ENCODE results near the gene KASH5.
"Not testable (repeated sequence)": the region's sequence is repeated elsewhere in the genome, so short reads cannot be mapped to it uniquely, and the experiment has no call there.

KASH5 gene

GRCh38 chr19:49366110-49366509 lies 21.9 kb upstream of the KASH5 start:
- no peak overlapping the region for H3K27ac ChIP-seq
- H3K4me3 ChIP-seq: no peak overlapping the region
- TF ChIP-seq Cebpa-rat (IDR thresholded peaks at IDR 0.05): no peak
- no peaks in the 10 kb centered on the region; a peak in 1 of 20 replicates for H3K4me1 ChIP-seq
- peaks cover 34 to 51% (median 44%) of the 10 kb centered on the region in 11 experiments for H3K27me3 ChIP-seq
- no peak overlapping the region for H3K9ac ChIP-seq
- H3K9me3 ChIP-seq (replicated peaks in 1 of 11): peaks cover 38 to 49% (median 44%) of the 10 kb centered on the region in 11 experiments
- no peaks in the 10 kb centered on the region; a peak in 1 of 22 replicates for H4K20me1 ChIP-seq
- no peak overlapping the region for H3K4me2 ChIP-seq
- H3K36me3 ChIP-seq: peaks cover 0 to 9% (median 0%) of the 10 kb centered on the region in 11 experiments; a peak in 2 of 22 replicates

- no peak overlapping the region for H3K4me2 ChIP-seq
- TF ChIP-seq Cebpa-rat (IDR thresholded peaks at IDR 0.05): no peak
- no peak overlapping the region for H3K27ac ChIP-seq
- no peaks in the 10 kb centered on the region; a peak in 1 of 22 replicates for H4K20me1 ChIP-seq
- H3K9me3 ChIP-seq (replicated peaks in 1 of 11): peaks cover 30 to 45% (median 35%) of the 10 kb centered on the region in 11 experiments
- no peak overlapping the region for H3K9ac ChIP-seq
- peak overlapping the region in 1 of 10 experiments; percentile 21; a peak in 1 of 20 replicates for H3K4me3 ChIP-seq
- peaks cover 0 to 7% (median 6%) of the 10 kb centered on the region in 10 experiments; a peak in 12 of 20 replicates for H3K4me1 ChIP-seq
- H3K27me3 ChIP-seq: peaks cover 6 to 23% (median 17%) of the 10 kb centered on the region in 11 experiments
- peaks cover 0 to 9% (median 0%) of the 10 kb centered on the region in 11 experiments; a peak in 2 of 22 replicates for H3K36me3 ChIP-seq
These were observed 19.2 kb upstream of the KASH5 start for GRCh38 chr19:49368711-49369358.

- Histone ChIP-seq H4K20me1 (no peaks in the 10 kb centered on the region), H3K4me1 (peaks cover 0 to 20% (median 12%) of the 10 kb centered on the region in 10 experiments; a peak in 13 of 20 replicates), H3K9me3 (replicated peaks in 1 of 11) (peaks cover 30 to 43% (median 34%) of the 10 kb centered on the region in 11 experiments), H3K27ac (no peak overlapping the region), H3K36me3 (peaks cover 0 to 9% (median 0%) of the 10 kb centered on the region in 11 experiments; a peak in 2 of 22 replicates), H3K27me3 (peaks cover 0 to 4% (median 0%) of the 10 kb centered on the region in 11 experiments; a peak in 1 of 22 replicates), H3K4me2 (no peak overlapping the region), H3K4me3 (no peak overlapping the region), H3K9ac (no peak overlapping the region)
- TF ChIP-seq Cebpa-rat (IDR thresholded peaks at IDR 0.05): peak in 1 of 11 experiments; percentile 69; a peak in 2 of 22 replicates
These were observed 16.9 kb upstream of the KASH5 start for GRCh38 chr19:49371184-49371583.

- H3K4me3 ChIP-seq, H3K9ac ChIP-seq, H3K36me3 ChIP-seq, H3K27ac ChIP-seq, H4K20me1 ChIP-seq, H3K27me3 ChIP-seq: not testable (repeated sequence)
- peaks cover 26 to 36% (median 30%) of the 10 kb centered on the region in 11 experiments for H3K9me3 ChIP-seq (replicated peaks in 1 of 11)
- peaks cover 0 to 20% (median 12%) of the 10 kb centered on the region in 10 experiments; a peak in 13 of 20 replicates for H3K4me1 ChIP-seq
- H3K4me2 ChIP-seq: peak overlapping the region in 8 of 11 experiments; percentile 8 to 68 (median 43); a peak in 12 of 22 replicates
These were observed 14.9 kb upstream of the KASH5 start for GRCh38 chr19:49373174-49373573.

GRCh38 chr19:49374665-49375434 lies 13.2 kb upstream of the KASH5 start:
- H3K4me2 ChIP-seq: peak overlapping the region in 8 of 11 experiments; percentile 6 to 68 (median 41); a peak in 10 of 22 replicates
- H3K36me3 ChIP-seq: peaks cover 0 to 3% (median 0%) of the 10 kb centered on the region in 11 experiments; a peak in 2 of 22 replicates
- H4K20me1 ChIP-seq: no peaks in the 10 kb centered on the region
- H3K27me3 ChIP-seq: 0 out of 22 replicates have a peak, but pooled peaks cover 0 to 4% (median 0%) of the 10 kb centered on the region in 11 experiments
- no peak overlapping the region for H3K27ac ChIP-seq
- peaks cover 9 to 20% (median 13%) of the 10 kb centered on the region in 11 experiments for H3K9me3 ChIP-seq (replicated peaks in 1 of 11)
- H3K4me1 ChIP-seq: peaks cover 0 to 36% (median 20%) of the 10 kb centered on the region in 10 experiments; a peak in 13 of 20 replicates
- H3K9ac ChIP-seq: no peak overlapping the region
- H3K4me3 ChIP-seq: no peak overlapping the region
- no peak for TF ChIP-seq Cebpa-rat (IDR thresholded peaks at IDR 0.05)

GRCh38 chr19:49378512-49378911 lies 9.5 kb upstream of the KASH5 start:
- no peaks in the 10 kb centered on the region for H4K20me1 ChIP-seq
- H3K4me3 ChIP-seq: no peak overlapping the region
- H3K27me3 ChIP-seq: no peaks in the 10 kb centered on the region
- H3K4me1 ChIP-seq: peaks cover 0 to 36% (median 20%) of the 10 kb centered on the region in 10 experiments; a peak in 13 of 20 replicates
- no peak overlapping the region for H3K9ac ChIP-seq
- TF ChIP-seq Cebpa-rat (IDR thresholded peaks at IDR 0.05): no peak
- H3K27ac ChIP-seq: no peak overlapping the region
- H3K4me2 ChIP-seq: peak overlapping the region in 3 of 11 experiments; percentile 0 to 33 (median 27); a peak in 3 of 22 replicates
- no peaks in the 10 kb centered on the region for H3K36me3 ChIP-seq
- H3K9me3 ChIP-seq (replicated peaks in 1 of 11): peaks cover 21 to 24% (median 23%) of the 10 kb centered on the region in 11 experiments

- Histone ChIP-seq H3K4me3 (no peak overlapping the region), H3K36me3 (no peaks in the 10 kb centered on the region), H4K20me1 (no peaks in the 10 kb centered on the region), H3K9me3 (replicated peaks in 1 of 11) (peaks cover 22 to 30% (median 24%) of the 10 kb centered on the region in 11 experiments), H3K27ac (no peak overlapping the region), H3K9ac (no peak overlapping the region), H3K4me1 (peaks cover 0 to 23% (median 10%) of the 10 kb centered on the region in 10 experiments; a peak in 10 of 20 replicates), H3K4me2 (no peak overlapping the region; a peak in 1 of 22 replicates), H3K27me3 (no peaks in the 10 kb centered on the region)
- TF ChIP-seq Cebpa-rat (IDR thresholded peaks at IDR 0.05): no peak
These were observed 7.7 kb upstream of the KASH5 start for GRCh38 chr19:49380391-49380790.

GRCh38 chr19:49382639-49383038 lies 5.4 kb upstream of the KASH5 start:
- H3K4me2 ChIP-seq: no peak overlapping the region
- H3K36me3 ChIP-seq: no peaks in the 10 kb centered on the region
- no peaks in the 10 kb centered on the region for H3K27me3 ChIP-seq
- no peak overlapping the region for H3K9ac ChIP-seq
- H3K9me3 ChIP-seq (replicated peaks in 1 of 11): peaks cover 22 to 30% (median 24%) of the 10 kb centered on the region in 11 experiments
- no peak for TF ChIP-seq Cebpa-rat (IDR thresholded peaks at IDR 0.05)
- no peak overlapping the region for H3K4me3 ChIP-seq
- H4K20me1 ChIP-seq: no peaks in the 10 kb centered on the region
- H3K27ac ChIP-seq: no peak overlapping the region
- H3K4me1 ChIP-seq: peaks cover 0 to 28% (median 14%) of the 10 kb centered on the region in 10 experiments; a peak in 12 of 20 replicates

- Histone ChIP-seq H3K4me1 (peaks cover 9 to 33% (median 22%) of the 10 kb centered on the region in 10 experiments), H3K27me3 (no peaks in the 10 kb centered on the region; a peak in 1 of 22 replicates), H3K9me3 (replicated peaks in 1 of 11) (peaks cover 22 to 30% (median 24%) of the 10 kb centered on the region in 11 experiments), H3K27ac (no peak overlapping the region), H3K4me3 (no peak overlapping the region), H3K36me3 (no peaks in the 10 kb centered on the region), H3K4me2 (no peak overlapping the region), H3K9ac (no peak overlapping the region), H4K20me1 (no peaks in the 10 kb centered on the region)
- no peak for TF ChIP-seq Cebpa-rat (IDR thresholded peaks at IDR 0.05)
These were observed 4.5 kb upstream of the KASH5 start for GRCh38 chr19:49383599-49383998.

Data from BLaER1 treated with 17β-estradiol and CSF1 and Interleukin-3, amounts not matched to agents 10 nM and 100 nM (cell line).